HepG2 (cell line): ENCODE results near the gene JPT1. TPM values are rescaled to one million over a fixed set of nuclear protein-coding genes. Genes with fewer than 3 reads are reported as not detected.

Experiments
- BRCA1 ChIP-seq: sonication (generic); formaldehyde crosslinking; IDR thresholded peaks from 2 replicates; pipeline ENCODE4 v1.4.0; 2020; ENCODE audit warnings: missing genetic modification reagents
- CBX2 ChIP-seq, 2 experiments: fragments of 200-600 bp in 1 of 2; sonication (generic); formaldehyde crosslinking in 1 of 2; IDR thresholded peaks; 2 replicates each; pipeline versions ENCODE4 v1.7.0 to v1.8.1; 2018 to 2022; ENCODE audit warnings: low read depth in 2 of 2, low read length in 1 of 2, mild to moderate bottlenecking in 1 of 2, missing genetic modification reagents in 1 of 2
- CENPT ChIP-seq: sonication (generic); formaldehyde crosslinking; IDR thresholded peaks from 2 replicates; pipeline ENCODE4 v1.8.0; 2022; ENCODE audit warnings: low read depth, mild to moderate bottlenecking, moderate library complexity, missing genetic modification reagents
- GABPA ChIP-seq, 2 experiments: IDR thresholded peaks; 2 replicates each; pipeline ENCODE4 v1.6.1; 2011 to 2016; ENCODE audit warnings: low read depth in 2 of 2, low read length in 1 of 2, missing biosample characterization in 1 of 2, missing genetic modification characterization in 1 of 2
- GPBP1L1 ChIP-seq: sonication (generic); formaldehyde crosslinking; IDR thresholded peaks from 2 replicates; pipeline ENCODE4 v1.5.0; 2020; ENCODE audit warnings: mild to moderate bottlenecking, missing genetic modification reagents
- MAFF ChIP-seq: IDR thresholded peaks from 2 replicates; pipeline ENCODE4 v1.6.1; 2011; ENCODE audit warnings: low read depth, low read length, improper control_type of control experiment
- PAF1 ChIP-seq: IDR thresholded peaks from 2 replicates; pipeline ENCODE4 v1.6.1; 2016; ENCODE audit warnings: missing genetic modification reagents, missing compliant biosample characterization
- PAXIP1 ChIP-seq: sonication (generic); formaldehyde crosslinking; conservative IDR thresholded peaks from 2 replicates; pipeline ENCODE4 v1.4.0; 2020; ENCODE audit warnings: mild to moderate bottlenecking, missing genetic modification reagents, moderate library complexity
- RARG ChIP-seq: sonication (generic); formaldehyde crosslinking; IDR thresholded peaks from 2 replicates; pipeline ENCODE4 v1.4.0; 2020; ENCODE audit warnings: low read depth, mild to moderate bottlenecking, missing genetic modification reagents
- RNF2 ChIP-seq: fragments of 450-650 bp; conservative IDR thresholded peaks from 2 replicates; pipeline ENCODE4 v1.6.1; 2016; ENCODE audit warnings: low read depth
- SMARCE1 ChIP-seq: fragments of 450-650 bp; IDR thresholded peaks from 2 replicates; pipeline ENCODE4 v1.6.1; 2017; ENCODE audit warnings: borderline replicate concordance
- SRSF1 ChIP-seq: fragments of 200-400 bp; formaldehyde crosslinking; optimal IDR thresholded peaks from 2 replicates; pipeline ENCODE3; 2017; ENCODE audit warnings: mild to moderate bottlenecking, low read depth, low read length, moderate library complexity
- TEF ChIP-seq: sonication (generic); formaldehyde crosslinking; IDR thresholded peaks from 2 replicates; pipeline ENCODE4 v1.5.0; 2020; ENCODE audit warnings: missing genetic modification reagents
- ZNF329 ChIP-seq: sonication (generic); formaldehyde crosslinking; IDR thresholded peaks from 2 replicates; pipeline ENCODE4 v1.9.0; 2021; ENCODE audit warnings: low read depth, mild to moderate bottlenecking, missing genetic modification reagents
- ZNF431 ChIP-seq: sonication (generic); formaldehyde crosslinking; IDR thresholded peaks from 2 replicates; pipeline ENCODE4 v1.9.0; 2022; ENCODE audit warnings: missing genetic modification reagents, low read depth, mild to moderate bottlenecking, borderline replicate concordance
- ZNF510 ChIP-seq: sonication (generic); formaldehyde crosslinking; IDR thresholded peaks from 2 replicates; pipeline ENCODE4 v1.4.0; 2020; ENCODE audit warnings: low read depth, mild to moderate bottlenecking, missing genetic modification reagents
- ZNF607 ChIP-seq: sonication (generic); formaldehyde crosslinking; IDR thresholded peaks from 2 replicates; pipeline ENCODE4 v1.5.1; 2020; ENCODE audit warnings: missing genetic modification reagents, mild to moderate bottlenecking, borderline replicate concordance
- ZNF768 ChIP-seq: sonication (generic); formaldehyde crosslinking; IDR thresholded peaks from 2 replicates; pipeline ENCODE4 v1.4.0; 2020; ENCODE audit warnings: missing genetic modification reagents
- ZSCAN30 ChIP-seq: sonication (generic); formaldehyde crosslinking; IDR thresholded peaks from 2 replicates; pipeline ENCODE4 v1.5.0; 2020; ENCODE audit warnings: mild to moderate bottlenecking, missing genetic modification reagents
- ZXDC ChIP-seq: sonication (generic); formaldehyde crosslinking; IDR thresholded peaks from 2 replicates; pipeline ENCODE4 v1.5.0; 2020; ENCODE audit warnings: mild to moderate bottlenecking, missing genetic modification reagents
- polyA plus RNA-seq, 8 experiments: library from polyadenylated mRNA; depleted of rRNA in 3 of 8; stranded (reverse) in 7 of 8; unstranded in 1 of 8; fragments of >200 nt; fragmentation: Illumina TruSeq in 4 of 8; extraction: Trizol in 4 of 8; gene quantifications; 2 replicates each; pipeline versions ENCODE4 v1.2.1 to v1.2.3, GENCODE V29; 2011 to 2016; ENCODE audit warnings: low read depth in 4 of 8, missing spikeins in 1 of 8, mixed read lengths in 1 of 8; ENCODE audit not compliant: insufficient read depth in 1 of 8
- total RNA-seq, 5 experiments: library from RNA; depleted of rRNA; stranded (reverse); fragments of >200 nt; fragmentation: Illumina TruSeq; extraction: Trizol; gene quantifications; 2 replicates each; pipeline ENCODE4 v1.2.3, GENCODE V29; 2016; ENCODE audit warnings: low read depth in 1 of 5

Gene JPT1
- total and polyA plus RNA-seq, 2 of the 13 experiments (the other 11 are each of a cell fraction or from before 2014, with no cell fraction given) = 43.3 to 256 TPM

- TF ChIP-seq TEF (CRISPR knock-in tag) (peak; percentile 32; the same call in 1 of the 2 replicates), PAF1 (CRISPR knock-in tag) (no peak), SMARCE1 (no peak), RARG (CRISPR knock-in tag) (no peak), ZNF329 (CRISPR knock-in tag) (no peak), ZXDC (CRISPR knock-in tag) (0 out of 2 replicates have a peak, but pooled peaks have one; percentile 90), ZNF431 (CRISPR knock-in tag) (peak; percentile 76; the same call in 1 of the 2 replicates), RNF2 (no peak; the same call in 1 of the 2 replicates), CENPT (0 out of 2 replicates have a peak, but pooled peaks have one; percentile 68), SRSF1 (peak; percentile 30), CBX2 (IDR thresholded peaks at IDR 0.05; ENCODE audit: low read depth, low read length) (no peak), CBX2 (CRISPR knock-in tag; IDR thresholded peaks at IDR 0.05; ENCODE audit: low read depth) (no peak), ZNF607 (CRISPR knock-in tag) (no peak; the same call in 1 of the 2 replicates), ZNF510 (no peak), GABPA (IDR thresholded peaks at IDR 0.05; ENCODE audit: low read depth, low read length) (peak; percentile 76), GABPA (CRISPR knock-in tag; IDR thresholded peaks at IDR 0.05; ENCODE audit: low read depth) (peak; percentile 78), PAXIP1 (CRISPR knock-in tag) (peak; percentile 32; the same call in 1 of the 2 replicates), MAFF (no peak), ZSCAN30 (no peak), ZNF768 (CRISPR knock-in tag) (no peak), GPBP1L1 (CRISPR knock-in tag) (no peak), BRCA1 (CRISPR knock-in tag) (peak; percentile 48)
Observed at GRCh38 chr17:75109407-75110233, 44.7 kb downstream of the JPT1 start, which contains the start of gene ARMC7 (continued).
